ENCODE data around the gene JUNB. TPM values are rescaled to one million over a fixed set of nuclear protein-coding genes. Genes with fewer than 3 reads are reported as not detected.

The JUNB gene
- total and polyA plus RNA-seq, 2 of the 13 experiments (the other 11 are each of a cell fraction or from before 2014, with no cell fraction given), result 7.7 to 8.2 TPM

- 32% methylated on average over 5 of the region's 18 CpGs for WGBS (ENCODE audit: low lambda C conversion rate)
- FAIRE-seq (no peak), DNase-seq (ENCODE audit: low spot score) (no peak), ATAC-seq (no peak)
- Histone ChIP-seq H3K79me2 (ENCODE audit: insufficient read depth, low read length) (no peaks in the 10 kb centered on the region), H3K27me3 (ENCODE audit: control insufficient read depth in 1 of 2, insufficient read depth in 2 of 2, low read length in 2 of 2) (no peaks in the 10 kb centered on the region; a peak in 3 of 5 replicates), H3K27ac (ENCODE audit: extremely low read length, insufficient read depth, low read length) (no peak overlapping the region), H4K20me1 (ENCODE audit: insufficient read depth, low read length) (no peaks in the 10 kb centered on the region), H3K4me3 (replicated peaks in 1 of 3; ENCODE audit: insufficient read depth in 1 of 3, low read depth in 2 of 3, low read length in 3 of 3) (no peak overlapping the region; a peak in 1 of 6 replicates), H3K9ac (ENCODE audit: insufficient read depth, low read depth, low read length) (no peak overlapping the region), H3K36me3 (replicated peaks in 1 of 2; ENCODE audit: control insufficient read depth in 1 of 2, insufficient read depth in 2 of 2, low read length in 2 of 2) (no peaks in the 10 kb centered on the region), H2AFZ (ENCODE audit: low read length) (no peak overlapping the region), H3K4me1 (ENCODE audit: insufficient read depth, low read length) (peaks cover 88% of the 10 kb centered on the region), H3K9me3 (ENCODE audit: low read length) (no peaks in the 10 kb centered on the region), H3K4me2 (ENCODE audit: low read depth, low read length) (no peak overlapping the region)
- POLR2A ChIA-PET, result interaction anchor here (1.4 to 1.5 kb wide), 2 partner anchors 8 to 14 kb away, joined by 3 to 5 read pairs; no protein-coding TSS in a partner anchor
- CTCF ChIA-PET (ENCODE audit: low intra/inter-chr PET ratio, low total read pairs), result no interaction called here
- TF ChIP-seq HNRNPL (IDR thresholded peaks at IDR 0.05; ENCODE audit: low read depth, low read length) (peak; percentile 84), SIX1 (CRISPR knock-in tag; IDR thresholded peaks at IDR 0.05; ENCODE audit: borderline replicate concordance) (no peak)
- no TSS peak for BruUV-seq (replicated peaks)
- in situ Hi-C loops (cut with HindIII; ENCODE audit: extremely low pct_ligation_motif_present, low pct_unique_long_range_greater_than_20kb), result no loop called here
- intact Hi-C loops (cut with micrococcal nuclease; ENCODE audit: unreplicated experiment), result no loop called here
These were observed 5.0 kb upstream of the JUNB start for GRCh38 chr19:12786141-12786870.

GRCh38 chr19:12786952-12787351, 4.3 kb upstream of the JUNB start:
- no peaks in the 10 kb centered on the region for H3K36me3 ChIP-seq (replicated peaks in 1 of 2; ENCODE audit: control insufficient read depth in 1 of 2, insufficient read depth in 2 of 2, low read length in 2 of 2)
- peaks cover 82% of the 10 kb centered on the region for H3K4me1 ChIP-seq (ENCODE audit: insufficient read depth, low read length)
- BruUV-seq (replicated peaks), result no TSS peak
- no peak overlapping the region for H3K4me3 ChIP-seq (replicated peaks in 1 of 3; ENCODE audit: insufficient read depth in 1 of 3, low read depth in 2 of 3, low read length in 3 of 3)
- H3K9me3 ChIP-seq (ENCODE audit: low read length), result no peaks in the 10 kb centered on the region
- no peak overlapping the region for H2AFZ ChIP-seq (ENCODE audit: low read length)
- POLR2A ChIA-PET, result interaction anchor here (1.4 to 1.5 kb wide), 2 partner anchors 9 to 14 kb away, joined by 3 to 5 read pairs; no protein-coding TSS in a partner anchor
- intact Hi-C loops (cut with micrococcal nuclease; ENCODE audit: unreplicated experiment) (no loop called here), in situ Hi-C loops (cut with HindIII; ENCODE audit: extremely low pct_ligation_motif_present, low pct_unique_long_range_greater_than_20kb) (no loop called here)
- WGBS (ENCODE audit: low lambda C conversion rate), result 37% methylated on average over 3 of the region's 3 CpGs
- no peaks in the 10 kb centered on the region; a peak in 3 of 5 replicates for H3K27me3 ChIP-seq (ENCODE audit: control insufficient read depth in 1 of 2, insufficient read depth in 2 of 2, low read length in 2 of 2)
- H3K9ac ChIP-seq (ENCODE audit: insufficient read depth, low read depth, low read length), result no peak overlapping the region
- H4K20me1 ChIP-seq (ENCODE audit: insufficient read depth, low read length), result no peaks in the 10 kb centered on the region
- no peak for DNase-seq (ENCODE audit: low spot score)
- no peak overlapping the region for H3K27ac ChIP-seq (ENCODE audit: extremely low read length, insufficient read depth, low read length)
- no peak overlapping the region for H3K4me2 ChIP-seq (ENCODE audit: low read depth, low read length)
- FAIRE-seq, result no peak
- ATAC-seq, result no peak
- CTCF ChIA-PET (ENCODE audit: low intra/inter-chr PET ratio, low total read pairs), result no interaction called here
- H3K79me2 ChIP-seq (ENCODE audit: insufficient read depth, low read length), result no peaks in the 10 kb centered on the region
- TF ChIP-seq ZMYM3 (CRISPR knock-in tag; IDR thresholded peaks at IDR 0.05), result peak; percentile 51; the same call in 1 of the 2 replicates
- no peak for TF ChIP-seq BCL6 (CRISPR knock-in tag; IDR thresholded peaks at IDR 0.05)
- no peak for TF ChIP-seq SNRNP70 (IDR thresholded peaks at IDR 0.05; ENCODE audit: low read depth, low read length)
- no peak for TF ChIP-seq TCF12 (IDR thresholded peaks at IDR 0.05)
- no peak for TF ChIP-seq TCF12 (CRISPR knock-in tag; IDR thresholded peaks at IDR 0.05)
- 0 out of 2 replicates have a peak, but pooled peaks have one; percentile 23 for TF ChIP-seq ZNF460 (CRISPR knock-in tag; IDR thresholded peaks at IDR 0.05; ENCODE audit: borderline replicate concordance)
- no peak for TF ChIP-seq SIN3A (IDR thresholded peaks at IDR 0.05; ENCODE audit: borderline replicate concordance, low read depth, low read length)
- no peak for TF ChIP-seq NR0B2 (CRISPR knock-in tag; IDR thresholded peaks at IDR 0.05)
- no peak for TF ChIP-seq KDM6A (CRISPR knock-in tag; IDR thresholded peaks at IDR 0.05; ENCODE audit: low read depth)
- TF ChIP-seq FOXK2 (IDR thresholded peaks at IDR 0.05), result no peak
- TF ChIP-seq ZNF614 (CRISPR knock-in tag; IDR thresholded peaks at IDR 0.05; ENCODE audit: borderline replicate concordance), result no peak
- TF ChIP-seq ZNF770 (CRISPR knock-in tag; IDR thresholded peaks at IDR 0.05), result peak; percentile 88
- no peak for TF ChIP-seq KLF11 (CRISPR knock-in tag; IDR thresholded peaks at IDR 0.05)

Measured in HepG2 (cell line).